Measurements from ENCODE around the gene WDR12.

The WDR12 gene

GRCh38 chr2:202848813-202849212, 62.7 kb downstream of the WDR12 start:
- Mint-ChIP-seq H3K4me3 (no peak overlapping the region), H3K27ac (no peak overlapping the region), H3K27me3 (no peaks in the 10 kb centered on the region), H3K4me1 (peaks cover 8% of the 10 kb centered on the region), H3K36me3 (no peaks in the 10 kb centered on the region), H3K9me3 (no peaks in the 10 kb centered on the region)

GRCh38 chr2:202847693-202848524, 63.6 kb downstream of the WDR12 start:
- Mint-ChIP-seq H3K9me3 (no peaks in the 10 kb centered on the region), H3K4me1 (peaks cover 8% of the 10 kb centered on the region), H3K27me3 (no peaks in the 10 kb centered on the region), H3K36me3 (no peaks in the 10 kb centered on the region), H3K4me3 (no peak overlapping the region), H3K27ac (no peak overlapping the region)

GRCh38 chr2:202844656-202845055, 66.8 kb downstream of the WDR12 start:
- Mint-ChIP-seq H3K4me3 (no peak overlapping the region), H3K36me3 (peaks cover 6% of the 10 kb centered on the region), H3K27me3 (no peaks in the 10 kb centered on the region), H3K27ac (no peak overlapping the region), H3K4me1 (peaks cover 8% of the 10 kb centered on the region), H3K9me3 (peaks cover 6% of the 10 kb centered on the region)

GRCh38 chr2:202842690-202843089, 68.8 kb downstream of the WDR12 start:
- no peak overlapping the region for H3K27ac Mint-ChIP-seq
- peaks cover 6% of the 10 kb centered on the region for H3K36me3 Mint-ChIP-seq
- H3K4me3 Mint-ChIP-seq = no peak overlapping the region
- peaks cover 6% of the 10 kb centered on the region for H3K9me3 Mint-ChIP-seq
- no peaks in the 10 kb centered on the region for H3K27me3 Mint-ChIP-seq
- H3K4me1 Mint-ChIP-seq = no peaks in the 10 kb centered on the region

GRCh38 chr2:202841090-202841867, 70.2 kb downstream of the WDR12 start:
- no peaks in the 10 kb centered on the region for H3K27me3 Mint-ChIP-seq
- H3K9me3 Mint-ChIP-seq = peaks cover 6% of the 10 kb centered on the region
- no peak overlapping the region for H3K4me3 Mint-ChIP-seq
- peaks cover 6% of the 10 kb centered on the region for H3K36me3 Mint-ChIP-seq
- no peak overlapping the region for H3K27ac Mint-ChIP-seq
- H3K4me1 Mint-ChIP-seq = no peaks in the 10 kb centered on the region

GRCh38 chr2:202831242-202832220, 79.9 kb downstream of the WDR12 start:
- Mint-ChIP-seq H3K27me3 (no peaks in the 10 kb centered on the region), H3K36me3 (no peaks in the 10 kb centered on the region), H3K9me3 (no peaks in the 10 kb centered on the region), H3K4me3 (peak overlapping the region; percentile 3), H3K4me1 (peaks cover 17% of the 10 kb centered on the region), H3K27ac (no peak overlapping the region)

- H3K4me1 Mint-ChIP-seq = no peaks in the 10 kb centered on the region
- H3K27ac Mint-ChIP-seq = no peak overlapping the region
- H3K27me3 Mint-ChIP-seq = no peaks in the 10 kb centered on the region
- H3K36me3 Mint-ChIP-seq = peaks cover 4% of the 10 kb centered on the region
- H3K4me3 Mint-ChIP-seq = no peak overlapping the region
- H3K9me3 Mint-ChIP-seq = no peaks in the 10 kb centered on the region
Observed at GRCh38 chr2:202824901-202825300, 86.6 kb downstream of the WDR12 start.

Measured in activated naive CD4-positive, alpha-beta T cell treated with anti-CD3 and anti-CD28 coated beads, Interleukin-2, amount 50 U/mL, for 24 hours (primary cell).